ENCODE data around the gene ATF2. TPM values are rescaled to one million over a fixed set of nuclear protein-coding genes. Genes with fewer than 3 reads are reported as not detected.

The ATF2 gene
- total and polyA plus RNA-seq, 9 of the 15 experiments (the other 6 are each of a cell fraction or from before 2014, with no cell fraction given), result 24.2 to 111 (median 45.9) TPM

GRCh38 chr2:175181104-175181876 is 13.3 kb upstream of the ATF2 start, which contains the start of gene ATP5MC3 (continued):
- TF ChIP-seq HES1 (IDR thresholded peaks at IDR 0.05; ENCODE audit: low read depth) (no peak), NFXL1 (CRISPR knock-in tag; IDR thresholded peaks at IDR 0.05) (no peak), KDM4B (IDR thresholded peaks at IDR 0.05; ENCODE audit: borderline replicate concordance in 2 of 2, low read depth in 1 of 2) (0 out of 4 replicates have a peak, but pooled peaks of 1 of the 2 experiments have one; percentile 21), MTA1 (IDR thresholded peaks at IDR 0.05; ENCODE audit: borderline replicate concordance) (0 out of 2 replicates have a peak, but pooled peaks have one; percentile 48), CHD1 (IDR thresholded peaks at IDR 0.05; ENCODE audit: low read length) (peak; percentile 93), STAT6 (CRISPR knock-in tag; IDR thresholded peaks at IDR 0.05) (peak; percentile 18; the same call in 1 of the 2 replicates), PTTG1 (tag; IDR thresholded peaks at IDR 0.05; ENCODE audit: low read depth) (no peak), NR2C1 (IDR thresholded peaks at IDR 0.05) (peak; percentile 96), NR2C1 (tag; IDR thresholded peaks at IDR 0.05) (peak; percentile 97), MCM5 (IDR thresholded peaks at IDR 0.05; ENCODE audit: low read depth) (no peak), ZNF609 (CRISPR knock-in tag; IDR thresholded peaks at IDR 0.05; ENCODE audit: borderline replicate concordance) (peak; percentile 73), ZNF146 (CRISPR knock-in tag; IDR thresholded peaks at IDR 0.05; ENCODE audit: unreplicated experiment) (no peak), ASH1L (IDR thresholded peaks at IDR 0.05; ENCODE audit: borderline replicate concordance, low read depth, partially characterized antibody) (peak; percentile 31), ZNF134 (CRISPR knock-in tag; conservative IDR thresholded peaks at IDR 0.05) (no peak), NBN (IDR thresholded peaks at IDR 0.05; ENCODE audit: low read depth) (peak; percentile 85; the same call in 1 of the 2 replicates), HNRNPUL1 (IDR thresholded peaks at IDR 0.05; ENCODE audit: low read length) (no peak), NUFIP1 (IDR thresholded peaks at IDR 0.05; ENCODE audit: partially characterized antibody) (no peak), PML (IDR thresholded peaks at IDR 0.05; ENCODE audit: low read length) (peak; percentile 86; the same call in 1 of the 2 replicates), MLX (CRISPR knock-in tag; conservative IDR thresholded peaks at IDR 0.05) (no peak)
